ENCODE measurements around the gene ZNF556.

DNA sequence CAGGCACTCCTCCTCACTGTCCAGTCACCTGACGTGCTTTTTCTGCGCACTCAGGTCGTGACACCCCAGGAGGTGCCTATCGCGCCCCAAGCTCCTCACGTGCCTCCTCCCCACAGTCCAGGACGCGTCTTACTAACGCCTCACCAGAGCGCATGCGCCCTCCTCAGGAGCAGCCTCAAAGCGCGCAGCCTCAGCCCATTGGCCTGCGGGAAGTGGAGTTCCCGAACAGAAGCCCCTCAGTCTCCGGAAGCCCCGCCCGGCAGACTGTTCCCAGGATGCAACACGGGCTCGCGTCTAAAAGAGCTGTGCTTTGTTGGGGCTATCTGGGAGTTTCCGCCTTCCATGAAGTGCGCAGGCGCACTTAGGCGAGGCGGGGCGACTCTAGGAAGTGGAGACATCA, 8.3 kb upstream of the ZNF556 start:
- TF ChIP-seq EZH2 (IDR thresholded peaks at IDR 0.05; ENCODE audit: insufficient read depth, poor library complexity, severe bottlenecking) (no peak), EZH2phosphoT487 (IDR thresholded peaks at IDR 0.05; ENCODE audit: insufficient read depth, low read depth) (no peak)

All from GM23248 (cell line).